HG03103 (cell line): ENCODE measurements around the gene YDJC.
"Not testable (repeated sequence)": the region's sequence is repeated elsewhere in the genome, so short reads cannot be mapped to it uniquely, and the experiment has no call there.

Experiments
- ATAC-seq: cut with Tn5 transposase; IDR thresholded peaks from one replicate; pipeline ENCODE4 v1.9.1; 2021; ENCODE audit warnings: low read depth; ENCODE audit not compliant: unreplicated experiment

Gene YDJC

GRCh38 chr22:21652010-21652546, 22.3 kb upstream of the YDJC start:
- peak; percentile 83 for ATAC-seq

GRCh38 chr22:21651521-21652009, 21.7 kb upstream of the YDJC start:
- peak; percentile 15 for ATAC-seq

- no peak for ATAC-seq
Observed at GRCh38 chr22:21650823-21651520, 21.1 kb upstream of the YDJC start.

GRCh38 chr22:21650280-21650679, 20.5 kb upstream of the YDJC start:
- no peak for ATAC-seq

GRCh38 chr22:21646608-21647590, 17.1 kb upstream of the YDJC start:
- ATAC-seq, result no peak

- not testable (repeated sequence) for ATAC-seq
Observed at GRCh38 chr22:21645513-21645912, 15.7 kb upstream of the YDJC start.

GRCh38 chr22:21643533-21644357, 13.9 kb upstream of the YDJC start:
- no peak for ATAC-seq

- no peak for ATAC-seq
Observed at GRCh38 chr22:21642584-21643448, 13.0 kb upstream of the YDJC start.

GRCh38 chr22:21641789-21642583, 12.2 kb upstream of the YDJC start, which contains the start of gene SDF2L1:
Gene SDF2L1 (plus strand): TSS chr22:21642302. CDS start chr22:21642337, 35 bp downstream.
- peak; percentile 79 for ATAC-seq

- no peak for ATAC-seq
Observed at GRCh38 chr22:21641417-21641788, 11.6 kb upstream of the YDJC start.

- no peak for ATAC-seq
Observed at GRCh38 chr22:21640810-21641209, 11.0 kb upstream of the YDJC start.

GRCh38 chr22:21639359-21639758, 9.5 kb upstream of the YDJC start:
- ATAC-seq, result no peak

- ATAC-seq, result not testable (repeated sequence)
Observed at GRCh38 chr22:21637450-21637849, 7.6 kb upstream of the YDJC start.

GRCh38 chr22:21636629-21637218, 6.9 kb upstream of the YDJC start:
- ATAC-seq, result no peak

GRCh38 chr22:21635771-21636510, 6.1 kb upstream of the YDJC start:
- ATAC-seq, result no peak

GRCh38 chr22:21634844-21635243, 5.0 kb upstream of the YDJC start:
- ATAC-seq, result no peak

GRCh38 chr22:21634081-21634480, 4.3 kb upstream of the YDJC start:
- no peak for ATAC-seq
